Measurements from ENCODE around the gene ANO3.
A peak's percentile ranks its signal among the peaks of the same experiment; 100 is the strongest.

Gene ANO3

GRCh38 chr11:26649884-26650283 lies 318.0 kb downstream of the ANO3 start:
- DNase-seq = peak in 1 of 2 donors; percentile 17

- no peak for DNase-seq
Observed at GRCh38 chr11:26651916-26652315, 320.0 kb downstream of the ANO3 start.

GRCh38 chr11:26655287-26655686 lies 323.4 kb downstream of the ANO3 start:
- DNase-seq = no peak

GRCh38 chr11:26662916-26663315 lies 331.0 kb downstream of the ANO3 start:
- no peak for DNase-seq

- no peak for DNase-seq
Observed at GRCh38 chr11:26665036-26665435, 333.1 kb downstream of the ANO3 start.

- DNase-seq = no peak
Observed at GRCh38 chr11:26665946-26666345, 334.0 kb downstream of the ANO3 start.

GRCh38 chr11:26675233-26675928 lies 343.5 kb downstream of the ANO3 start:
- no peak for DNase-seq

GRCh38 chr11:26676641-26677040 lies 344.7 kb downstream of the ANO3 start:
- no peak for DNase-seq

- no peak for DNase-seq
Observed at GRCh38 chr11:26677566-26677965, 345.6 kb downstream of the ANO3 start.

GRCh38 chr11:26687351-26687750 lies 355.4 kb downstream of the ANO3 start:
- no peak for DNase-seq

- no peak for DNase-seq
Observed at GRCh38 chr11:26688701-26689100, 356.8 kb downstream of the ANO3 start.

GRCh38 chr11:26696330-26696729 lies 364.4 kb downstream of the ANO3 start:
- DNase-seq = no peak

- no peak for DNase-seq
Observed at GRCh38 chr11:26698224-26698623, 366.3 kb downstream of the ANO3 start.

- no peak for DNase-seq
Observed at GRCh38 chr11:26700574-26701235, 368.8 kb downstream of the ANO3 start.

GRCh38 chr11:26702406-26702805 lies 370.5 kb downstream of the ANO3 start:
- DNase-seq = no peak

GRCh38 chr11:26703411-26704191 lies 371.7 kb downstream of the ANO3 start:
- no peak for DNase-seq

- DNase-seq = no peak
Observed at GRCh38 chr11:26704249-26704648, 372.3 kb downstream of the ANO3 start.

GRCh38 chr11:26706181-26706580 lies 374.3 kb downstream of the ANO3 start:
- no peak for DNase-seq

- DNase-seq = no peak
Observed at GRCh38 chr11:26708736-26709456, 377.0 kb downstream of the ANO3 start.

- no peak for DNase-seq
Observed at GRCh38 chr11:26710489-26710888, 378.6 kb downstream of the ANO3 start.

GRCh38 chr11:26712497-26712896 lies 380.6 kb downstream of the ANO3 start:
- DNase-seq = no peak
